HCT116 (cell line): ENCODE measurements around the gene C17orf58. TPM values are rescaled to one million over a fixed set of nuclear protein-coding genes. Genes with fewer than 3 reads are reported as not detected.

Source experiments
- ATAC-seq: fragments of 200-7000 bp; cut with Tn5 transposase; 2 replicates; pipeline ENCODE4 v1.9.1; 2020; ENCODE audit warnings: mild to moderate bottlenecking, moderate library complexity
- BruUV-seq: library from RNA; stranded (reverse); fragments of 400-500 nt; replicated peaks from 2 replicates; lab custom pipeline; 2021; lab: Mats Ljungman, UMichigan
- CTCF ChIA-PET: fragments of 300-600 bp; sonication (Branson Sonifier 250); formaldehyde crosslinking; loops from one replicate; lab custom pipeline; 2021; ENCODE audit warnings: antibody characterized with exemption; lab: Charles Lee
- POLR2A ChIA-PET: fragments of 300-600, 350-600 bp; sonication (Branson Sonifier 250); formaldehyde crosslinking; loops from one replicate; lab custom pipeline; 2021; ENCODE audit warnings: antibody characterized with exemption; lab: Charles Lee
- RAD21 ChIA-PET, 2 experiments: fragments of 300-600 bp; sonication (Branson Sonifier 250); formaldehyde crosslinking; loops; one replicate each; lab custom pipeline; 2023; ENCODE audit warnings: low total read pairs in 2 of 2; ENCODE audit not compliant: uncharacterized antibody in 2 of 2, unreplicated experiment in 2 of 2, low non-redundant PET in 1 of 2; lab: Charles Lee
- DNase-seq: peaks from one replicate; pipeline ENCODE4 v3.0.0-alpha.2; 2010; ENCODE audit warnings: low read depth, low spot score
- H2AFZ ChIP-seq: fragments of 200-600 bp; shearing (Covaris generic), sonication (generic); 2 replicates; pipeline ENCODE4 v1.6.1; 2017; ENCODE audit warnings: low read depth, mixed run types, mixed read lengths, antibody characterized with exemption, low read length; ENCODE audit not compliant: poor library complexity, severe bottlenecking
- H3K27ac ChIP-seq: 2 replicates; pipeline ENCODE4 v1.5.1; 2012; ENCODE audit warnings: low read depth, low read length
- H3K27me3 ChIP-seq: fragments of 200-600 bp; sonication (generic); 2 replicates; pipeline ENCODE4 v1.6.1; 2016; ENCODE audit warnings: mixed run types, low read length, mixed read lengths; ENCODE audit not compliant: insufficient read depth
- H3K36me3 ChIP-seq, 2 experiments: fragments of 200-500 bp in 1 of 2; fragments of 200-600 bp in 1 of 2; sonication (Bioruptor generic) in 1 of 2; sonication (generic) in 1 of 2; 2 replicates each; pipeline versions ENCODE4 v1.5.1 to v1.6.1; 2014 to 2016; ENCODE audit warnings: low read length in 2 of 2, inconsistent platforms in 1 of 2, mixed read lengths in 1 of 2, mixed run types in 1 of 2; ENCODE audit not compliant: insufficient read depth in 2 of 2, control insufficient read depth in 1 of 2
- H3K4me1 ChIP-seq, 2 experiments: fragments of 200-600 bp in 1 of 2; sonication (generic) in 1 of 2; 2 replicates each; pipeline versions ENCODE4 v1.5.1 to v1.6.1; 2012 to 2017; ENCODE audit warnings: low read length in 2 of 2, inconsistent platforms in 1 of 2, mild to moderate bottlenecking in 1 of 2, mixed read lengths in 1 of 2, mixed run types in 1 of 2, moderate library complexity in 1 of 2; ENCODE audit not compliant: insufficient read depth in 2 of 2, control insufficient read depth in 1 of 2
- H3K4me2 ChIP-seq: fragments of 200-600 bp; sonication (generic); 2 replicates; pipeline ENCODE4 v1.6.1; 2017; ENCODE audit warnings: mixed run types, low read length, mixed read lengths
- H3K4me3 ChIP-seq, 2 experiments: fragments of 200-600 bp in 1 of 2; sonication (generic) in 1 of 2; replicated peaks in 1 of 2; 2 replicates each; pipeline ENCODE4 v1.5.1; 2011 to 2016; ENCODE audit warnings: low read length in 2 of 2, control low read depth in 1 of 2, low read depth in 1 of 2, mild to moderate bottlenecking in 1 of 2, mixed read lengths in 1 of 2, mixed run types in 1 of 2
- H3K79me2 ChIP-seq: fragments of 200-600 bp; sonication (generic); 2 replicates; pipeline ENCODE4 v1.6.1; 2017; ENCODE audit warnings: mild to moderate bottlenecking, mixed run types, low read length, moderate library complexity, mixed read lengths; ENCODE audit not compliant: insufficient read depth
- H3K9ac ChIP-seq: fragments of 200-600 bp; sonication (generic); 2 replicates; pipeline ENCODE4 v1.6.1; 2016; ENCODE audit warnings: low read length, mixed read lengths
- H3K9me2 ChIP-seq: fragments of 200-600 bp; sonication (generic), shearing (Covaris generic); 2 replicates; pipeline ENCODE4 v1.6.1; 2017; ENCODE audit warnings: mixed run types, mild to moderate bottlenecking, moderate library complexity; ENCODE audit not compliant: insufficient read depth
- H3K9me3 ChIP-seq, 2 experiments: fragments of 200-500 bp in 1 of 2; fragments of 200-600 bp in 1 of 2; sonication (Bioruptor generic) in 1 of 2; sonication (generic) in 1 of 2; 2 replicates each; pipeline ENCODE4 v1.6.1; 2014 to 2017; ENCODE audit warnings: low read length in 2 of 2, mixed read lengths in 2 of 2, inconsistent platforms in 1 of 2, low read depth in 1 of 2, mild to moderate bottlenecking in 1 of 2, mixed run types in 1 of 2, moderate library complexity in 1 of 2; ENCODE audit not compliant: control insufficient read depth in 1 of 2, insufficient read depth in 1 of 2
- H4K20me1 ChIP-seq: fragments of 200-600 bp; sonication (generic), shearing (Covaris generic); 2 replicates; pipeline ENCODE4 v1.6.1; 2017; ENCODE audit warnings: mixed run types, mild to moderate bottlenecking, moderate library complexity; ENCODE audit not compliant: insufficient read depth
- ATF3 ChIP-seq: IDR thresholded peaks from 2 replicates; pipeline ENCODE4 v1.6.1; 2012
- CEBPB ChIP-seq: IDR thresholded peaks from 2 replicates; pipeline ENCODE4 v1.6.1; 2012; ENCODE audit warnings: low read depth
- FOSL1 ChIP-seq: IDR thresholded peaks from 2 replicates; pipeline ENCODE4 v1.6.1; 2012; ENCODE audit warnings: low read depth
- REST ChIP-seq: IDR thresholded peaks from 2 replicates; pipeline ENCODE4 v1.6.1; 2012; ENCODE audit warnings: low read depth
- SIN3A ChIP-seq: IDR thresholded peaks from 2 replicates; pipeline ENCODE4 v1.6.1; 2012; ENCODE audit warnings: low read depth
- ZBTB33 ChIP-seq: IDR thresholded peaks from 2 replicates; pipeline ENCODE4 v1.6.1; 2011; ENCODE audit warnings: mild to moderate bottlenecking, low read length, moderate library complexity; ENCODE audit not compliant: insufficient replicate concordance; ENCODE audit errors: extremely low read depth
- intact Hi-C: fragments of 100-400 bp; cut with micrococcal nuclease; formaldehyde crosslinking; loops from 2 replicates; pipeline ENCODE4 v1.10.0; 2022
- total RNA-seq: library from RNA; stranded (reverse); gene quantifications from one replicate; pipeline ENCODE4 v1.2.1, GENCODE V29; 2021; ENCODE audit not compliant: unreplicated experiment

The C17orf58 gene
- total RNA-seq, 1 experiment from 2014 or later = 38.1 TPM

GRCh38 chr17:68016838-68017237 lies 20.6 kb upstream of the C17orf58 start (continued):
- no peak for TF ChIP-seq ZBTB33
- TF ChIP-seq ATF3 = no peak
- TF ChIP-seq, all 23 proteins: peak for 0

GRCh38 chr17:68015081-68015723 lies 18.9 kb upstream of the C17orf58 start:
- intact Hi-C loops = no loop called here
- no peak for ATAC-seq

More at GRCh38 chr17:68015081-68015723, 18.9 kb upstream of the C17orf58 start:
- peak overlapping the region; percentile 47 for H3K4me2 ChIP-seq
- H4K20me1 ChIP-seq = no peaks in the 10 kb centered on the region
- no peak overlapping the region for H3K27ac ChIP-seq
- no peaks in the 10 kb centered on the region for H3K9me3 ChIP-seq
- ChIA-PET RAD21 (no interaction called here), POLR2A (interaction anchor here (0.6 kb wide), 1 partner anchor 659 kb away, joined by 3 read pairs; no protein-coding TSS in a partner anchor), CTCF (no interaction called here)
- no peak overlapping the region for H3K4me3 ChIP-seq
- H3K9me2 ChIP-seq = no peaks in the 10 kb centered on the region
- peaks cover 13 to 31% of the 10 kb centered on the region in 2 experiments for H3K4me1 ChIP-seq
- no TSS peak for BruUV-seq
- H2AFZ ChIP-seq = peak overlapping the region; percentile 68
- no peak for DNase-seq
- H3K36me3 ChIP-seq = no peaks in the 10 kb centered on the region
- no peak for TF ChIP-seq SIN3A
- TF ChIP-seq CEBPB = no peak
- no peak for TF ChIP-seq REST
- TF ChIP-seq FOSL1 = no peak
- no peaks in the 10 kb centered on the region for H3K27me3 ChIP-seq
- no peak overlapping the region for H3K9ac ChIP-seq
- H3K79me2 ChIP-seq = no peaks in the 10 kb centered on the region
